GM23248 (cell line): ENCODE results near the gene GPR82. TPM values are rescaled to one million over a fixed set of nuclear protein-coding genes. Genes with fewer than 3 reads are reported as not detected.
A peak's percentile ranks its signal among the peaks of the same experiment; 100 is the strongest.

Experiments used
- DNase-seq: peaks from one replicate; pipeline ENCODE4 v3.0.0-alpha.2; 2015
- H2AFZ ChIP-seq: fragments of 200-600 bp; sonication (generic); 2 replicates; pipeline ENCODE4 v1.6.1; 2016; ENCODE audit warnings: antibody characterized with exemption
- H3F3A ChIP-seq: fragments of 200-600 bp; sonication (generic); 2 replicates; pipeline ENCODE4 v1.6.1; 2016; ENCODE audit warnings: mild to moderate bottlenecking, antibody characterized with exemption, mixed run types; ENCODE audit not compliant: insufficient read depth
- H3K27ac ChIP-seq: fragments of 200-600 bp; sonication (generic); 2 replicates; pipeline ENCODE4 v1.5.1; 2016; ENCODE audit warnings: mild to moderate bottlenecking
- H3K27me3 ChIP-seq: fragments of 200-600 bp; sonication (generic); replicated peaks from 2 replicates; pipeline ENCODE4 v1.6.1; 2016; ENCODE audit warnings: mild to moderate bottlenecking; ENCODE audit not compliant: insufficient read depth
- H3K36me3 ChIP-seq: fragments of 200-600 bp; sonication (generic); 2 replicates; pipeline ENCODE4 v1.6.1; 2016; ENCODE audit warnings: low read depth, mild to moderate bottlenecking
- H3K4me1 ChIP-seq: fragments of 200-600 bp; sonication (generic); 2 replicates; pipeline ENCODE4 v1.6.1; 2016; ENCODE audit warnings: mild to moderate bottlenecking; ENCODE audit not compliant: insufficient read depth
- H3K4me2 ChIP-seq: fragments of 200-600 bp; sonication (generic); one replicate; pipeline ENCODE4 v1.6.1; 2016; ENCODE audit warnings: mild to moderate bottlenecking; ENCODE audit not compliant: unreplicated experiment
- H3K4me3 ChIP-seq: fragments of 200-600 bp; sonication (generic); 2 replicates; pipeline ENCODE4 v1.5.1; 2016; ENCODE audit warnings: mild to moderate bottlenecking
- H3K79me2 ChIP-seq: fragments of 200-600 bp; sonication (generic); 2 replicates; pipeline ENCODE4 v1.6.1; 2016; ENCODE audit warnings: mild to moderate bottlenecking; ENCODE audit not compliant: insufficient read depth
- H3K9ac ChIP-seq: fragments of 200-600 bp; sonication (generic); 2 replicates; pipeline ENCODE4 v1.6.1; 2016; ENCODE audit warnings: mild to moderate bottlenecking
- H3K9me2 ChIP-seq: fragments of 200-600 bp; sonication (generic); 2 replicates; pipeline ENCODE4 v1.6.1; 2016; ENCODE audit warnings: mixed run types, mild to moderate bottlenecking, moderate library complexity; ENCODE audit not compliant: insufficient read depth
- H3K9me3 ChIP-seq: fragments of 200-600 bp; sonication (generic); one replicate; pipeline ENCODE4 v1.6.1; 2017; ENCODE audit warnings: low read depth
- H4K20me1 ChIP-seq: fragments of 200-600 bp; sonication (generic); 2 replicates; pipeline ENCODE4 v1.6.0; 2016; ENCODE audit not compliant: insufficient read depth
- EZH2 ChIP-seq: fragments of 200-600 bp; sonication (generic); IDR thresholded peaks from 2 replicates; pipeline ENCODE4 v1.6.1; 2018; ENCODE audit warnings: antibody characterized with exemption, mild to moderate bottlenecking; ENCODE audit not compliant: insufficient read depth, poor library complexity, severe bottlenecking
- EZH2phosphoT487 ChIP-seq: fragments of 200-600 bp; sonication (generic); IDR thresholded peaks from 2 replicates; pipeline ENCODE4 v1.6.1; 2018; ENCODE audit warnings: antibody characterized with exemption, moderate library complexity, mild to moderate bottlenecking, low read depth; ENCODE audit not compliant: insufficient read depth
- WGBS, 2 experiments: methylation state at CpG; one replicate each; pipeline ENCODE4 v1.1.6; 2015 to 2017; ENCODE audit warnings: low lambda C conversion rate in 2 of 2, low coverage in 1 of 2; ENCODE audit errors: missing lambda C conversion rate in 2 of 2; 5-methylcytosine and 5-hydroxymethylcytosine counted together
- in situ Hi-C: fragments of 300-500 bp; cut with MboI; formaldehyde crosslinking; loops from 2 replicates; pipeline ENCODE4 v1.15.0; 2020
- polyA plus RNA-seq: library from polyadenylated mRNA; unstranded; fragments of >200 nt; fragmentation: Nextera tagmentation; extraction: Ambion mirVana; gene quantifications from 2 replicates; pipeline ENCODE4 v1.2.1, GENCODE V29; 2016
- total RNA-seq: library from RNA; depleted of rRNA; stranded (reverse); fragments of >200 nt; shearing (Covaris generic); gene quantifications from 2 replicates; pipeline ENCODE4 v1.2.3, GENCODE V29; 2014

GPR82 gene
- total and polyA plus RNA-seq, 2 experiments from 2014 or later = 0.13 TPM; not detected in 1

- peak; percentile 40 for DNase-seq
- Histone ChIP-seq H3K4me1 (no peaks in the 10 kb centered on the region), H3K27ac (no peak overlapping the region), H3F3A (no peaks in the 10 kb centered on the region), H3K79me2 (no peaks in the 10 kb centered on the region), H3K27me3 (no peaks in the 10 kb centered on the region), H3K36me3 (no peaks in the 10 kb centered on the region), H3K4me3 (no peak overlapping the region), H3K9ac (no peak overlapping the region), H3K9me3 (no peaks in the 10 kb centered on the region), H3K9me2 (no peaks in the 10 kb centered on the region), H3K4me2 (peak overlapping the region; percentile 20), H2AFZ (no peak overlapping the region), H4K20me1 (no peaks in the 10 kb centered on the region)
- 85 to 95% methylated on average over 1 of the region's 1 CpG for WGBS, 2 experiments
- in situ Hi-C loops = no loop called here
- TF ChIP-seq EZH2 (no peak), EZH2phosphoT487 (no peak)
These were observed 31.7 kb upstream of the GPR82 start for GRCh38 chrX:41692162-41692749.

DNA sequence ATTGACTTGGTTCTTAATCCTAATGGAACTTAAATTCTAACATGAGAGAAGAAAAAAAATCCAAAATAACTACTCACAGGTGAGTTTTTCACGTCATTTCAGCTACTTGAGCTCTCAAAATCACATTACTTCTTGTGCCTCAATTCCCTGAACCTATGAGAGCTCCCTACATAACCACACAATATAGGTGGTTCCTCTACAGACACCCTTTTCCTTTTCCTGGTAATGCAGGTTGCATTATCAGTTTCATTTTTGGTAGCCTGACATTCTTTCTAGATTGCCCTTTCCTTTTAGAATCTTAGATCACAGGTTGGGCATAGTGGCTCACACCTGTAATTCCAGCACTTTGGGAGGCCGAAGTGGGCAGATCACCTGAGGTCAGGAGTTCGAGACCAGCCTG lies 31.0 kb upstream of the GPR82 start:
- no peak for DNase-seq
- H3K36me3 ChIP-seq = no peaks in the 10 kb centered on the region
- 95 to 99% methylated on average over 2 to 3 of the region's 3 CpGs for WGBS, 2 experiments
- no peak overlapping the region for H3K4me2 ChIP-seq
- H3K4me3 ChIP-seq = no peak overlapping the region
- H3F3A ChIP-seq = no peaks in the 10 kb centered on the region
- H3K79me2 ChIP-seq = no peaks in the 10 kb centered on the region
- in situ Hi-C loops = no loop called here
- no peak overlapping the region for H3K9ac ChIP-seq
- no peak overlapping the region for H3K27ac ChIP-seq
- no peaks in the 10 kb centered on the region for H3K9me2 ChIP-seq
- H3K4me1 ChIP-seq = no peaks in the 10 kb centered on the region
- H4K20me1 ChIP-seq = no peaks in the 10 kb centered on the region
- TF ChIP-seq EZH2 (no peak), EZH2phosphoT487 (no peak)
- H3K9me3 ChIP-seq = no peaks in the 10 kb centered on the region
- H3K27me3 ChIP-seq = no peaks in the 10 kb centered on the region
- H2AFZ ChIP-seq = no peak overlapping the region

GRCh38 chrX:41695426-41695825 lies 28.6 kb upstream of the GPR82 start:
- Histone ChIP-seq H3F3A (no peaks in the 10 kb centered on the region), H3K27me3 (no peaks in the 10 kb centered on the region), H3K9me2 (no peaks in the 10 kb centered on the region), H3K79me2 (no peaks in the 10 kb centered on the region), H4K20me1 (no peaks in the 10 kb centered on the region), H3K4me2 (no peak overlapping the region), H3K27ac (no peak overlapping the region), H3K36me3 (no peaks in the 10 kb centered on the region), H3K9ac (no peak overlapping the region), H3K4me1 (no peaks in the 10 kb centered on the region), H3K9me3 (no peaks in the 10 kb centered on the region), H2AFZ (no peak overlapping the region), H3K4me3 (no peak overlapping the region)
- DNase-seq = peak; percentile 39
- in situ Hi-C loops = no loop called here
- WGBS, 2 experiments = 55 to 57% methylated on average over 7 of the region's 7 CpGs
- TF ChIP-seq EZH2phosphoT487 (no peak), EZH2 (no peak)

GRCh38 chrX:41703574-41704029 lies 20.4 kb upstream of the GPR82 start:
- Histone ChIP-seq H3F3A (no peaks in the 10 kb centered on the region), H3K4me3 (no peak overlapping the region)
- in situ Hi-C loops = no loop called here

DNA sequence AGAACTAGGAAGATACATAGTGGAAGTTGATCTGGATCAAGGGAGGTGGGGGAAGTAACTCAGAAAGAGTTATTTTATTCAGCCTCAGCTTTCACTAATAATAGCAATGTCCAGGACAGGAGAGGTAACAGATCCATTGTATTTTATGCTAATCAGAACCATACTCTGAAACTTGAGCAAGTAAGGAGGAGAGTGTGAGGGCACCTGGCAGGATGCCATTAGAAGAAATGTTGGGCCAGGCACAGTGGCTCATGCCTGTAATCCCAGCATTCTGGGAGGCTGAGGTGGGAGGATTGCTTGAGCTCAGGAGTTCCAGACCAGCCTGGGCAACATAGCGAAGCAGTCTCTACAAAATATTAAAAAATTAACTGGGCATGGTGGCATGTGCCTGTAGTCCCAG lies 18.9 kb upstream of the GPR82 start:
- Histone ChIP-seq H3K4me1 (no peaks in the 10 kb centered on the region), H3K9me3 (no peaks in the 10 kb centered on the region), H3K9me2 (no peaks in the 10 kb centered on the region), H3K4me3 (no peak overlapping the region), H4K20me1 (no peaks in the 10 kb centered on the region), H3F3A (no peaks in the 10 kb centered on the region), H2AFZ (no peak overlapping the region), H3K79me2 (no peaks in the 10 kb centered on the region), H3K27ac (no peak overlapping the region), H3K9ac (no peak overlapping the region), H3K36me3 (no peaks in the 10 kb centered on the region), H3K4me2 (no peak overlapping the region), H3K27me3 (no peaks in the 10 kb centered on the region)
- in situ Hi-C loops = no loop called here
- TF ChIP-seq EZH2 (no peak), EZH2phosphoT487 (no peak)
- 78 to 100% methylated on average over 1 of the region's 1 CpG for WGBS, 2 experiments
- DNase-seq = no peak

More at GRCh38 chrX:41703574-41704029, 20.4 kb upstream of the GPR82 start:
- no peak overlapping the region for H3K27ac ChIP-seq
- H3K4me1 ChIP-seq = no peaks in the 10 kb centered on the region
- H3K9me3 ChIP-seq = no peaks in the 10 kb centered on the region
- TF ChIP-seq EZH2phosphoT487 (no peak), EZH2 (no peak)
- no peaks in the 10 kb centered on the region for H4K20me1 ChIP-seq
- H3K79me2 ChIP-seq = no peaks in the 10 kb centered on the region
- no peak overlapping the region for H2AFZ ChIP-seq
- DNase-seq = no peak
- H3K27me3 ChIP-seq = no peaks in the 10 kb centered on the region
- no peak overlapping the region for H3K4me2 ChIP-seq
- H3K9me2 ChIP-seq = no peaks in the 10 kb centered on the region
- H3K36me3 ChIP-seq = no peaks in the 10 kb centered on the region
- H3K9ac ChIP-seq = no peak overlapping the region
